Memory B cell (primary cell): ENCODE data around the gene EFCAB9.

ENCODE experiments used
- ATAC-seq: fragments of 150-1000 bp; cut with Tn5 transposase; 2 replicates; pipeline ENCODE4 v1.10.0; 2021; ENCODE audit warnings: low read depth, mild to moderate bottlenecking, moderate library complexity
- DNase-seq, 2 donors: peaks; one replicate each; pipeline ENCODE4 v3.0.0; 2022; ENCODE audit warnings: low spot score in 2 of 2
- H3K27ac Mint-ChIP-seq: one replicate; pipeline ENCODE4 v1.8.0; 2022; ENCODE audit warnings: mild to moderate bottlenecking, moderate library complexity, mixed read lengths
- H3K27me3 Mint-ChIP-seq: one replicate; pipeline ENCODE4 v1.8.0; 2022; ENCODE audit warnings: mixed read lengths
- H3K36me3 Mint-ChIP-seq: one replicate; pipeline ENCODE4 v1.8.0; 2022; ENCODE audit warnings: mild to moderate bottlenecking, mixed read lengths
- H3K4me1 Mint-ChIP-seq: one replicate; pipeline ENCODE4 v1.8.0; 2022; ENCODE audit warnings: mixed read lengths
- H3K4me3 Mint-ChIP-seq: one replicate; pipeline ENCODE4 v1.8.0; 2022; ENCODE audit warnings: mild to moderate bottlenecking, moderate library complexity, mixed read lengths
- H3K9me3 Mint-ChIP-seq: one replicate; pipeline ENCODE4 v1.8.0; 2022; ENCODE audit warnings: mixed read lengths

EFCAB9 gene

GRCh38 chr5:172172912-172173563, 20.9 kb upstream of the EFCAB9 start:
- DNase-seq = no peak
- Mint-ChIP-seq H3K4me3 (peak overlapping the region; percentile 83), H3K27ac (peak overlapping the region; percentile 95), H3K9me3 (no peaks in the 10 kb centered on the region), H3K4me1 (peaks cover 60% of the 10 kb centered on the region), H3K27me3 (no peaks in the 10 kb centered on the region), H3K36me3 (peaks cover 10% of the 10 kb centered on the region)
- no peak for ATAC-seq

- H3K36me3 Mint-ChIP-seq = peaks cover 14% of the 10 kb centered on the region
- peak overlapping the region; percentile 83 for H3K4me3 Mint-ChIP-seq
- no peaks in the 10 kb centered on the region for H3K9me3 Mint-ChIP-seq
- no peaks in the 10 kb centered on the region for H3K27me3 Mint-ChIP-seq
- ATAC-seq = no peak
- peaks cover 64% of the 10 kb centered on the region for H3K4me1 Mint-ChIP-seq
- no peak for DNase-seq
- peak overlapping the region; percentile 95 for H3K27ac Mint-ChIP-seq
Observed at GRCh38 chr5:172173564-172174153, 20.3 kb upstream of the EFCAB9 start.

GRCh38 chr5:172175263-172175719, 18.7 kb upstream of the EFCAB9 start:
- Mint-ChIP-seq H3K4me1 (peaks cover 66% of the 10 kb centered on the region), H3K27me3 (no peaks in the 10 kb centered on the region), H3K27ac (peak overlapping the region; percentile 95), H3K4me3 (peak overlapping the region; percentile 83), H3K36me3 (peaks cover 8% of the 10 kb centered on the region), H3K9me3 (no peaks in the 10 kb centered on the region)
- ATAC-seq = peak; percentile 75
- peak; percentile 34 to 54 for DNase-seq

GRCh38 chr5:172177176-172177575, 16.8 kb upstream of the EFCAB9 start:
- Mint-ChIP-seq H3K27me3 (no peaks in the 10 kb centered on the region), H3K27ac (peak overlapping the region; percentile 95), H3K36me3 (peaks cover 8% of the 10 kb centered on the region), H3K4me3 (peak overlapping the region; percentile 11), H3K4me1 (peaks cover 65% of the 10 kb centered on the region), H3K9me3 (no peaks in the 10 kb centered on the region)
- ATAC-seq = no peak
- DNase-seq = no peak

GRCh38 chr5:172178301-172178987, 15.5 kb upstream of the EFCAB9 start:
- H3K9me3 Mint-ChIP-seq = no peaks in the 10 kb centered on the region
- H3K4me3 Mint-ChIP-seq = peak overlapping the region; percentile 85
- H3K27ac Mint-ChIP-seq = peak overlapping the region; percentile 95
- peaks cover 11% of the 10 kb centered on the region for H3K36me3 Mint-ChIP-seq
- no peaks in the 10 kb centered on the region for H3K27me3 Mint-ChIP-seq
- peaks cover 61% of the 10 kb centered on the region for H3K4me1 Mint-ChIP-seq
- DNase-seq = no peak
- no peak for ATAC-seq

- DNase-seq (peak; percentile 28 to 29), ATAC-seq (peak; percentile 37)
- Mint-ChIP-seq H3K4me3 (peak overlapping the region; percentile 85), H3K36me3 (peaks cover 11% of the 10 kb centered on the region), H3K9me3 (no peaks in the 10 kb centered on the region), H3K27me3 (no peaks in the 10 kb centered on the region), H3K4me1 (peaks cover 56% of the 10 kb centered on the region), H3K27ac (peak overlapping the region; percentile 95)
Observed at GRCh38 chr5:172178991-172179989, 14.7 kb upstream of the EFCAB9 start.

- H3K4me3 Mint-ChIP-seq = peak overlapping the region; percentile 18
- no peaks in the 10 kb centered on the region for H3K9me3 Mint-ChIP-seq
- H3K27ac Mint-ChIP-seq = peak overlapping the region; percentile 95
- peaks cover 53% of the 10 kb centered on the region for H3K4me1 Mint-ChIP-seq
- DNase-seq = no peak
- peaks cover 13% of the 10 kb centered on the region for H3K36me3 Mint-ChIP-seq
- no peak for ATAC-seq
- H3K27me3 Mint-ChIP-seq = no peaks in the 10 kb centered on the region
Observed at GRCh38 chr5:172180936-172181335, 13.0 kb upstream of the EFCAB9 start.

GRCh38 chr5:172182291-172182690, 11.7 kb upstream of the EFCAB9 start:
- Mint-ChIP-seq H3K4me1 (peaks cover 52% of the 10 kb centered on the region), H3K27me3 (no peaks in the 10 kb centered on the region), H3K36me3 (peaks cover 9% of the 10 kb centered on the region), H3K4me3 (no peak overlapping the region), H3K27ac (peak overlapping the region; percentile 30), H3K9me3 (no peaks in the 10 kb centered on the region)
- ATAC-seq (no peak), DNase-seq (no peak)

- Mint-ChIP-seq H3K27ac (peak overlapping the region; percentile 98), H3K4me1 (peaks cover 46% of the 10 kb centered on the region), H3K36me3 (peaks cover 6% of the 10 kb centered on the region), H3K4me3 (peak overlapping the region; percentile 57), H3K9me3 (no peaks in the 10 kb centered on the region), H3K27me3 (no peaks in the 10 kb centered on the region)
- no peak for DNase-seq
- no peak for ATAC-seq
Observed at GRCh38 chr5:172183881-172184280, 10.1 kb upstream of the EFCAB9 start.

GRCh38 chr5:172185096-172185461, 8.9 kb upstream of the EFCAB9 start:
- no peak for DNase-seq
- H3K36me3 Mint-ChIP-seq = peaks cover 6% of the 10 kb centered on the region
- ATAC-seq = no peak
- H3K27me3 Mint-ChIP-seq = no peaks in the 10 kb centered on the region
- peak overlapping the region; percentile 99 for H3K4me3 Mint-ChIP-seq
- no peaks in the 10 kb centered on the region for H3K9me3 Mint-ChIP-seq
- H3K27ac Mint-ChIP-seq = peak overlapping the region; percentile 98
- peaks cover 34% of the 10 kb centered on the region for H3K4me1 Mint-ChIP-seq

- peak overlapping the region; percentile 99 for H3K4me3 Mint-ChIP-seq
- H3K27me3 Mint-ChIP-seq = no peaks in the 10 kb centered on the region
- H3K4me1 Mint-ChIP-seq = peaks cover 27% of the 10 kb centered on the region
- ATAC-seq (no peak), DNase-seq (no peak)
- peaks cover 6% of the 10 kb centered on the region for H3K36me3 Mint-ChIP-seq
- no peaks in the 10 kb centered on the region for H3K9me3 Mint-ChIP-seq
- peak overlapping the region; percentile 98 for H3K27ac Mint-ChIP-seq
Observed at GRCh38 chr5:172186114-172186695, 7.8 kb upstream of the EFCAB9 start.

GRCh38 chr5:172187118-172188032, 6.6 kb upstream of the EFCAB9 start:
- Mint-ChIP-seq H3K4me3 (peak overlapping the region; percentile 99), H3K27me3 (no peaks in the 10 kb centered on the region), H3K4me1 (peaks cover 27% of the 10 kb centered on the region), H3K27ac (peak overlapping the region; percentile 98), H3K36me3 (peaks cover 6% of the 10 kb centered on the region), H3K9me3 (no peaks in the 10 kb centered on the region)
- DNase-seq (peak; percentile 34 to 57), ATAC-seq (peak; percentile 19)
